ENCODE measurements around the gene PCP2.

The PCP2 gene

GRCh38 chr19:7602935-7603497, 30.5 kb downstream of the PCP2 start:
- in situ Hi-C loops (cut with HindIII; ENCODE audit: low sequenced_read_pairs), result no loop called here

- in situ Hi-C loops (cut with HindIII; ENCODE audit: low sequenced_read_pairs), result no loop called here
Observed at GRCh38 chr19:7602240-7602934, 31.1 kb downstream of the PCP2 start.

DNA sequence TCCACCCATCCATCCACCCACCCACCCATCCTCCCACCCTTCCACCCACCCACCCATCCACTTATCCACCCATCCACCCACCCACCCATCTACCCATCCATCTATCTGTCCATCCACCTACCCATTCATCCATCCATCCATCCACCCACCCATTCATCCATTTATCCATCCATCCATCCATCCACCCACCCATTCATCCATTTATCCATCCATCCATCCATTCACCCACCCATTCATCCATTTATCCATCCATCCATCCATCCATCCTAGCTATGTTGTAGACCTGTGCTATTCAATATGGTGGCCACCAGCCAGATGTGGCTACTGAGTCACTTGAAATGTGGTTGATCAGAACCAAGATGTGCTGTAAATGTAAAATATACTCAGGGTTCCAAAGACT, 32.8 kb downstream of the PCP2 start:
- in situ Hi-C loops (cut with HindIII; ENCODE audit: low sequenced_read_pairs), result no loop called here

GRCh38 chr19:7598180-7598579, 35.3 kb downstream of the PCP2 start:
- in situ Hi-C loops (cut with HindIII; ENCODE audit: low sequenced_read_pairs), result no loop called here

GRCh38 chr19:7597689-7598088, 35.8 kb downstream of the PCP2 start:
- in situ Hi-C loops (cut with HindIII; ENCODE audit: low sequenced_read_pairs), result no loop called here

DNA sequence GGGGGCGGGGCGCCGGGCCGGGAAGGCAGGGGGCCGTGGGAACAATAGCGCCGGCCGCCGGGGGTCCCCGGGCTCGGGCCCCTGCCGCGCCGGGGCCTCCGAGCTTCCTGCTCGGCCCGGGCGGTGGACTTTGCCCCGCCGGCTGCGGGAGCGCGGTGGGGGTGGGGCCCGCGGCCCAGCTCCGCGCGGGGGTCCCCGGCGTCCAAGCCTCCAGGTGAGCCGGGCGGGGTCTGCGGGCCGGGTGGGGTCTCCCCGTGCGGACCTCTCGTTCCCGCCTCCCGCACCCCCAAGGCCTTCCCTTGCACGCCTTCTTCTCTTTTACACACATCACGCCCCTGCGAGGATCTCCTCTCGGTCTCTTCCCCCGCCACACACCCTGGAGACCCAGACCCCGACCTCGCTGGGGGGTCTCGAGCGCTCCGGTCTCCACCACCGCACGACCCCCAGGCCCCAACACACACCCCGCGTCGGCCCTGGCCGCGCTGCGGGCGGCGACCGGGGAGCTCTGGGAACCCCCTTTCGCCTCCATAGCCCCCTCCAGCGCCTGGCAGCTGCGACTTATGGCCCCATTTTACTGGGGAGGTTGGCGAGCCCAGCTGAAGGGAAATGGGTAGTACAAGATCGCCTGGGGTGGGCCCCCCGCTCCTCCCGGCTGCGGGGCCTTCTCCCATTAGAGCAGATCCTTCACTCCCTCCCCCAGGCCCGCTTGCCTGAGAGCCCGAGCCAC, 37.1 kb downstream of the PCP2 start:
- in situ Hi-C loops (cut with HindIII; ENCODE audit: low sequenced_read_pairs), result no loop called here

GRCh38 chr19:7595466-7596133, 37.9 kb downstream of the PCP2 start, which contains the start of gene CAMSAP3:
CAMSAP3 (plus strand) TSS chr19:7595863; CDS start chr19:7596003, 140 bp downstream.
- in situ Hi-C loops (cut with HindIII; ENCODE audit: low sequenced_read_pairs), result no loop called here

DNA sequence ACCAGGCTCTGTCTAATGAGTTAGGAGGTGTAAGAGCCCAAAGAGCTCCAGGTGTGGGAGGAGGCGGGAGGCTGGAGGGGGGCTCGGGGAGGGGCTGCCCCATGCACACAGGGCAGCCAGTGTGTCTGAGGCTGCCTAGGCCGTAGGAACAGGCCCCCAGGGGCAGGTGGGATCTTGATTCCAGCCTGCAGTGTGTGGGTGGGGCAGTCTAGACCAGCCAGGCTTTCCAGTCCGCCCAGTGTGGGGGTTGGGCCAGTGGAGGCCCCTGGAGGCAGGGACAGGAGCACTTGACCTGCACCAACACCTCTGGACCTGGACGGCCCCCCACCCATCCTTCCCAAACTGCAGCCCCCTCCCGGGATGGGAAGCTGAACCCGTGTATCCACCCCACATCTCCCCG, 43.3 kb downstream of the PCP2 start:
- in situ Hi-C loops (cut with HindIII; ENCODE audit: low sequenced_read_pairs), result no loop called here

- in situ Hi-C loops (cut with HindIII; ENCODE audit: low sequenced_read_pairs), result loop anchor here (10.0 kb wide), 1 partner anchor 225 kb away; no protein-coding TSS in a partner anchor
Observed at GRCh38 chr19:7589822-7590221, 43.7 kb downstream of the PCP2 start.

DNA sequence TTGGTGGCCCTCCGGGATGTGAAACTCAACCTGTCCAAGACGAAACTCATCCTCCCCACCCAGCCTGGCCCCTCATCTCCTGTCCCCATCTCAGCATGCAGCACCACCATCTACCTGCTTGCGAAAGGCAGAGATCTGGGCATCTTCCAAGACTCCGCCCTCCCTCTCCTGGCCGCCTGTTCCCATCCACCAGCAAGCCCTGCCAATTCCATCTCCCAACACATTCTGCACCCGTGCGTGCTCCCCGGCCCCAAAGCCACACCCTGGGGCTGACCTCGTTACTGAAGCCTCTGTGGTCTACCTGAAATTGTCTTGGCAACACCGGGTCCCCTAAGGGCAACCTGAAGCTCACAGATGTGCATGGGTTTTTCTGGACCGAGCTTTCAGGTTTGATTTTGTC, 51.1 kb downstream of the PCP2 start:
- in situ Hi-C loops (cut with HindIII; ENCODE audit: low sequenced_read_pairs), result loop anchor here (10.0 kb wide), 1 partner anchor 232 kb away; no protein-coding TSS in a partner anchor

All from endothelial cell of hepatic sinusoid (primary cell).